B cell (primary cell): ENCODE results near the gene TMOD1. TPM values are rescaled to one million over a fixed set of nuclear protein-coding genes. Genes with fewer than 3 reads are reported as not detected.

Source experiments
- ATAC-seq: fragments of 200-7000 bp; cut with Tn5 transposase; one replicate; pipeline ENCODE4 v1.10.0; 2021; ENCODE audit warnings: low read depth, mild to moderate bottlenecking, moderate number of reproducible peaks, moderate library complexity
- CTCF ChIA-PET: fragments of 350-600 bp; sonication (Branson Sonifier 250); formaldehyde crosslinking; loops from one replicate; lab custom pipeline; 2021; ENCODE audit warnings: antibody characterized with exemption, inconsistent platforms; lab: Charles Lee
- POLR2A ChIA-PET: fragments of 350-600 bp; sonication (Branson Sonifier 250); formaldehyde crosslinking; loops from one replicate; lab custom pipeline; 2021; ENCODE audit warnings: antibody characterized with exemption; lab: Charles Lee
- DNase-seq: peaks from one replicate; pipeline ENCODE4 v3.0.0; 2013
- H2AFZ ChIP-seq: 2 replicates; pipeline ENCODE4 v1.6.1; 2012; ENCODE audit warnings: mild to moderate bottlenecking, low read depth, low read length; ENCODE audit not compliant: insufficient read depth, poor library complexity, severe bottlenecking
- H3K27ac ChIP-seq, 2 donors: 1 replicate in 1 of 2; 2 replicates in 1 of 2; pipeline ENCODE4 v1.5.1; 2012 to 2013; ENCODE audit warnings: low read length in 2 of 2, mild to moderate bottlenecking in 2 of 2, moderate library complexity in 1 of 2
- H3K27me3 ChIP-seq, 4 experiments: fragments of 200-600 bp in 1 of 4; sonication (generic) in 1 of 4; replicated peaks in 1 of 4; 1 replicate in 2 of 4; 2 replicates in 2 of 4; pipeline versions ENCODE4 v1.6.1 to v1.7.0; 2013 to 2016; ENCODE audit warnings: low read length in 3 of 4, mild to moderate bottlenecking in 2 of 4, mixed read lengths in 1 of 4, moderate library complexity in 1 of 4; ENCODE audit not compliant: insufficient read depth in 4 of 4, control insufficient read depth in 3 of 4; ENCODE audit errors: control extremely low read depth in 1 of 4
- H3K36me3 ChIP-seq, 2 experiments: replicated peaks in 1 of 2; 1 replicate in 1 of 2; 2 replicates in 1 of 2; pipeline versions ENCODE4 v1.6.1 to v1.7.1; 2013; ENCODE audit warnings: low read length in 1 of 2; ENCODE audit not compliant: insufficient read depth in 2 of 2, control insufficient read depth in 1 of 2; ENCODE audit errors: control extremely low read depth in 1 of 2, extremely low read depth in 1 of 2
- H3K4me1 ChIP-seq, 2 donors: fragments of 200-600 bp in 1 of 2; sonication (generic) in 1 of 2; 1 replicate in 1 of 2; 2 replicates in 1 of 2; pipeline versions ENCODE4 v1.5.1 to v1.6.1; 2013 to 2017; ENCODE audit warnings: low read length in 2 of 2; ENCODE audit not compliant: control insufficient read depth in 2 of 2, insufficient read depth in 2 of 2
- H3K4me2 ChIP-seq: replicated peaks from 2 replicates; pipeline ENCODE3; 2012; ENCODE audit warnings: mild to moderate bottlenecking, low read depth, low read length; ENCODE audit not compliant: poor library complexity, severe bottlenecking
- H3K4me3 ChIP-seq, 5 experiments: fragments of 200-600 bp in 1 of 5; sonication (generic) in 1 of 5; 1 replicate in 3 of 5; 2 replicates in 2 of 5; pipeline versions ENCODE4 v1.5.1 to v1.7.0; 2011 to 2016; ENCODE audit warnings: low read length in 4 of 5, mild to moderate bottlenecking in 4 of 5, low read depth in 2 of 5, control low read depth in 1 of 5, moderate library complexity in 1 of 5; ENCODE audit not compliant: insufficient read depth in 1 of 5; ENCODE audit errors: control extremely low read depth in 1 of 5, extremely low read depth in 1 of 5
- H3K79me2 ChIP-seq: fragments of 200-600 bp; sonication (generic); one replicate; pipeline ENCODE4 v1.6.0; 2016; ENCODE audit warnings: low read length; ENCODE audit not compliant: control insufficient read depth, insufficient read depth
- H3K9ac ChIP-seq: fragments of 200-600 bp; sonication (generic); 2 replicates; pipeline ENCODE4 v1.6.1; 2017; ENCODE audit warnings: mild to moderate bottlenecking, low read length, moderate library complexity
- H3K9me3 ChIP-seq, 3 donors: one replicate each; pipeline versions ENCODE4 v1.6.1 to v1.7.1; 2013; ENCODE audit warnings: low read length in 2 of 3; ENCODE audit not compliant: control insufficient read depth in 2 of 3, insufficient read depth in 1 of 3; ENCODE audit errors: control extremely low read depth in 1 of 3
- H4K20me1 ChIP-seq: 2 replicates; pipeline ENCODE4 v1.6.0; 2012; ENCODE audit warnings: mild to moderate bottlenecking, low read length; ENCODE audit not compliant: insufficient read depth, control insufficient read depth, poor library complexity, severe bottlenecking
- H3K27ac Mint-ChIP-seq: one replicate; pipeline ENCODE4 v1.8.0; 2021; ENCODE audit warnings: mixed read lengths
- H3K27me3 Mint-ChIP-seq: one replicate; pipeline ENCODE4 v1.8.0; 2021; ENCODE audit warnings: mixed read lengths
- H3K4me1 Mint-ChIP-seq: one replicate; pipeline ENCODE4 v1.8.0; 2021; ENCODE audit warnings: mixed read lengths
- H3K4me3 Mint-ChIP-seq: one replicate; pipeline ENCODE4 v1.8.0; 2021; ENCODE audit warnings: mixed read lengths
- H3K9me3 Mint-ChIP-seq: one replicate; pipeline ENCODE4 v1.8.0; 2022; ENCODE audit warnings: mixed read lengths; ENCODE audit not compliant: insufficient read depth
- EZH2 ChIP-seq: IDR thresholded peaks from 2 replicates; pipeline ENCODE4 v1.6.1; 2012; ENCODE audit warnings: borderline replicate concordance, low read depth, mild to moderate bottlenecking, moderate library complexity, low read length; ENCODE audit not compliant: insufficient read depth, poor library complexity, severe bottlenecking
- WGBS: methylation state at CpG from one replicate; pipeline ENCODE4 v1.1.5; 2013; ENCODE audit warnings: missing lambda C conversion rate; ENCODE audit not compliant: insufficient coverage; 5-methylcytosine and 5-hydroxymethylcytosine counted together
- intact Hi-C: fragments of 100-400 bp; cut with micrococcal nuclease; formaldehyde crosslinking; loops from one replicate; pipeline ENCODE4 v1.10.0; 2022
- polyA plus RNA-seq: library from polyadenylated mRNA; depleted of rRNA; stranded (reverse); fragments of >200 nt; gene quantifications from 2 replicates; pipeline ENCODE4 v1.2.3, GENCODE V29; 2012
- total RNA-seq, 2 donors: library from RNA; stranded (reverse); fragments of 120-200 nt in 1 of 2; gene quantifications; 1 replicate in 1 of 2; 2 replicates in 1 of 2; pipeline versions ENCODE4 v1.2.3 to v1.2.4, GENCODE V29; 2013 to 2022
- TF ChIP-seq, protein P1 (sequence below): fragments of 200-600 bp; IDR thresholded peaks from one replicate; pipeline ENCODE4 v1.8.0; 2022; ENCODE audit warnings: antibody characterized with exemption, mild to moderate bottlenecking

Gene TMOD1
- total and polyA plus RNA-seq, 2 donors (not counting 1 experiment from before 2014, with no cell fraction given): 0.30 to 2.5 TPM

- WGBS: 81% methylated on average over 7 of the region's 8 CpGs
- no peaks in the 10 kb centered on the region for H3K4me1 ChIP-seq
- no peaks in the 10 kb centered on the region for H3K9me3 ChIP-seq
- CTCF ChIA-PET: no interaction called here
- H3K4me1 Mint-ChIP-seq: no peaks in the 10 kb centered on the region
- DNase-seq: no peak
- intact Hi-C loops: no loop called here
- peaks cover 4% of the 10 kb centered on the region for H3K27me3 Mint-ChIP-seq
- no peaks in the 10 kb centered on the region for H3K9me3 Mint-ChIP-seq
- no peaks in the 10 kb centered on the region for H4K20me1 ChIP-seq
- H3K36me3 ChIP-seq: no peaks in the 10 kb centered on the region
- H3K27ac ChIP-seq: no peak overlapping the region
- no peak overlapping the region for H3K4me2 ChIP-seq
- H3K27ac Mint-ChIP-seq: no peak overlapping the region
- no peak overlapping the region for H3K9ac ChIP-seq
- no peak overlapping the region for H2AFZ ChIP-seq
- TF ChIP-seq, protein P1, sequence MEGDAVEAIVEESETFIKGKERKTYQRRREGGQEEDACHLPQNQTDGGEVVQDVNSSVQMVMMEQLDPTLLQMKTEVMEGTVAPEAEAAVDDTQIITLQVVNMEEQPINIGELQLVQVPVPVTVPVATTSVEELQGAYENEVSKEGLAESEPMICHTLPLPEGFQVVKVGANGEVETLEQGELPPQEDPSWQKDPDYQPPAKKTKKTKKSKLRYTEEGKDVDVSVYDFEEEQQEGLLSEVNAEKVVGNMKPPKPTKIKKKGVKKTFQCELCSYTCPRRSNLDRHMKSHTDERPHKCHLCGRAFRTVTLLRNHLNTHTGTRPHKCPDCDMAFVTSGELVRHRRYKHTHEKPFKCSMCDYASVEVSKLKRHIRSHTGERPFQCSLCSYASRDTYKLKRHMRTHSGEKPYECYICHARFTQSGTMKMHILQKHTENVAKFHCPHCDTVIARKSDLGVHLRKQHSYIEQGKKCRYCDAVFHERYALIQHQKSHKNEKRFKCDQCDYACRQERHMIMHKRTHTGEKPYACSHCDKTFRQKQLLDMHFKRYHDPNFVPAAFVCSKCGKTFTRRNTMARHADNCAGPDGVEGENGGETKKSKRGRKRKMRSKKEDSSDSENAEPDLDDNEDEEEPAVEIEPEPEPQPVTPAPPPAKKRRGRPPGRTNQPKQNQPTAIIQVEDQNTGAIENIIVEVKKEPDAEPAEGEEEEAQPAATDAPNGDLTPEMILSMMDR: no peak
- TF ChIP-seq EZH2: no peak
- H3K79me2 ChIP-seq: no peaks in the 10 kb centered on the region
- peaks cover 0 to 4% (median 0%) of the 10 kb centered on the region in 4 experiments for H3K27me3 ChIP-seq
- H3K4me3 Mint-ChIP-seq: no peak overlapping the region
- no peak for ATAC-seq
- POLR2A ChIA-PET: no interaction called here
- no peak overlapping the region for H3K4me3 ChIP-seq
These were observed 44.0 kb downstream of the TMOD1 start for GRCh38 chr9:97545486-97545885.

DNA sequence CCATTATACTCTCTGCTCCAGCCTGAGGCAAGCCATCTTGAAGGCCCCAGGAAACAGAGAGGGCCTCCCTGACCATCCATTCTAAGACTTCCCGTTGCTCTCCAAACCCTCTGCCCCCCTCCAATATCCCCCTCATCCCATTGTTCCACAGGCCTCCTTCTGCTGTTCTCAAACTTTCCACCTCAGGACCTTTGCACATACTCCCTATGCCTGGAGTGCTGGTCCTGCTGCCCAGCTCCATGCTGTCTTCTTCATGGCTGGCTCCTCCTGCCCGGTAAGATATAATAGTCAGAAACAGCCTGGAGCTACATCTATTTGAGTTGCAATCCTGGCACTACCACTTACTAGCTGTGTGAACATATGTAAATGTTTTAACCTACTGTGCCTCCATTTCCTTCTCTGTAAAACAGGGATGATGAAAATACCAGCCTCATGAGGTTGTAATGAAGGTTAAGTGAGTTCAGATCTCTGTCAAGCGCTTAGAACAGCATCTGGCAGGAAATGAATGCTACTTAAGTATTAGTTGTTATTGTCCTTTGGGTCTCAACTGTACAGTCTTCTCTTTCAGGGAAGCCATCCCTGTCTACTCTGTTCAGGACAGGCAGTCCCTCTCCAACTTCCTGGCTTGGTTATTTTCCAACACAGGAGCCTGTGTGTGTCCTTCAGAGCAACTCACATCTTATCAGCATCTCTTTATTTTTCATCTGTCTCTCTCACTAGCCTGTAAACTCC lies 45.8 kb downstream of the TMOD1 start:
- H3K4me3 ChIP-seq: no peak overlapping the region
- no peaks in the 10 kb centered on the region for H3K79me2 ChIP-seq
- H3K9me3 ChIP-seq: no peaks in the 10 kb centered on the region
- no peaks in the 10 kb centered on the region for H3K36me3 ChIP-seq
- TF ChIP-seq, protein P1: no peak
- TF ChIP-seq EZH2: no peak
- H3K27ac Mint-ChIP-seq: no peak overlapping the region
- no peak overlapping the region for H3K9ac ChIP-seq
- no peak overlapping the region for H2AFZ ChIP-seq
- intact Hi-C loops: no loop called here
- peaks cover 10% of the 10 kb centered on the region for H3K27me3 Mint-ChIP-seq
- DNase-seq (no peak), ATAC-seq (no peak)
- H3K4me1 ChIP-seq: no peaks in the 10 kb centered on the region
- no peaks in the 10 kb centered on the region for H3K4me1 Mint-ChIP-seq
- ChIA-PET POLR2A (no interaction called here), CTCF (no interaction called here)
- no peak overlapping the region for H3K4me3 Mint-ChIP-seq
- H3K27ac ChIP-seq: no peak overlapping the region
- no peak overlapping the region for H3K4me2 ChIP-seq
- peaks cover 0 to 4% (median 0%) of the 10 kb centered on the region in 4 experiments for H3K27me3 ChIP-seq
- H3K9me3 Mint-ChIP-seq: no peaks in the 10 kb centered on the region
- no peaks in the 10 kb centered on the region for H4K20me1 ChIP-seq
- WGBS: 90% methylated on average over 2 of the region's 3 CpGs
